NOMO-1 (cell line): ENCODE results near the gene TTC13.
A peak's percentile ranks its signal among the peaks of the same experiment; 100 is the strongest.

Source experiments
- DNase-seq, 2 experiments: peaks; one replicate each; lab custom pipeline; 2025; ENCODE audit not compliant: unreplicated experiment in 2 of 2; lab: John Stamatoyannopoulos, UW

TTC13 gene

GRCh38 chr1:230958370-230958769 is 20.3 kb downstream of the TTC13 start:
- no peak for DNase-seq

GRCh38 chr1:230957580-230957989 is 21.1 kb downstream of the TTC13 start:
- DNase-seq: no peak

- no peak for DNase-seq
Measured at GRCh38 chr1:230950404-230950803, 28.3 kb downstream of the TTC13 start.

- DNase-seq: no peak
Measured at GRCh38 chr1:230948903-230949302, 29.8 kb downstream of the TTC13 start.

GRCh38 chr1:230948301-230948700 is 30.4 kb downstream of the TTC13 start:
- DNase-seq: peak in 1 of 2 experiments; percentile 11

GRCh38 chr1:230943048-230943593 is 35.5 kb downstream of the TTC13 start:
- DNase-seq: no peak

- no peak for DNase-seq
Measured at GRCh38 chr1:230940848-230941247, 37.8 kb downstream of the TTC13 start.

- no peak for DNase-seq
Measured at GRCh38 chr1:230939806-230940489, 38.7 kb downstream of the TTC13 start.

GRCh38 chr1:230938924-230939368 is 39.7 kb downstream of the TTC13 start:
- DNase-seq: no peak

GRCh38 chr1:230937371-230937770 is 41.3 kb downstream of the TTC13 start:
- no peak for DNase-seq

- no peak for DNase-seq
Measured at GRCh38 chr1:230936475-230936874, 42.2 kb downstream of the TTC13 start.

- no peak for DNase-seq
Measured at GRCh38 chr1:230935852-230936251, 42.8 kb downstream of the TTC13 start.

- no peak for DNase-seq
Measured at GRCh38 chr1:230930986-230931385, 47.7 kb downstream of the TTC13 start.

- no peak for DNase-seq
Measured at GRCh38 chr1:230926182-230926581, 52.5 kb downstream of the TTC13 start.

GRCh38 chr1:230925608-230926007 is 53.1 kb downstream of the TTC13 start:
- no peak for DNase-seq

GRCh38 chr1:230923176-230923575 is 55.5 kb downstream of the TTC13 start:
- no peak for DNase-seq

GRCh38 chr1:230922620-230923019 is 56.0 kb downstream of the TTC13 start:
- no peak for DNase-seq

- no peak for DNase-seq
Measured at GRCh38 chr1:230919207-230919606, 59.5 kb downstream of the TTC13 start.

- DNase-seq: peak; percentile 11 to 41
Measured at GRCh38 chr1:230917284-230918135, 61.2 kb downstream of the TTC13 start.

GRCh38 chr1:230916587-230917283 is 61.9 kb downstream of the TTC13 start:
- no peak for DNase-seq

- no peak for DNase-seq
Measured at GRCh38 chr1:230915078-230915477, 63.6 kb downstream of the TTC13 start.
